Naive thymus-derived CD8-positive, alpha-beta T cell (primary cell): ENCODE data around the gene B2M. TPM values are rescaled to one million over a fixed set of nuclear protein-coding genes. Genes with fewer than 3 reads are reported as not detected.
"Not testable (repeated sequence)": the region's sequence is repeated elsewhere in the genome, so short reads cannot be mapped to it uniquely, and the experiment has no call there.

Experiments used
- ATAC-seq, 2 donors: fragments of 150-1000 bp; cut with Tn5 transposase in 1 of 2; sonication (Bioruptor Pico), chemical (Tn5 transposase) in 1 of 2; 1 replicate in 1 of 2; 2 replicates in 1 of 2; pipeline ENCODE4 v1.10.0; 2021; ENCODE audit warnings: mild to moderate bottlenecking in 2 of 2, moderate library complexity in 2 of 2
- POLR2A ChIA-PET: fragments of 350-600 bp; sonication (Branson Sonifier 250); formaldehyde crosslinking; loops from one replicate; lab custom pipeline; 2021; ENCODE audit warnings: antibody characterized with exemption; lab: Charles Lee
- DNase-seq, 10 donors: peaks; one replicate each; pipeline versions ENCODE4 v3.0.0 to v3.0.0-alpha.2; 2020 to 2022
- H3K27ac Mint-ChIP-seq, 10 donors: one replicate each; pipeline ENCODE4 v1.8.0; 2020 to 2022; ENCODE audit warnings: mild to moderate bottlenecking in 10 of 10, mixed read lengths in 10 of 10, moderate library complexity in 4 of 10, inconsistent platforms in 1 of 10
- H3K27me3 Mint-ChIP-seq, 5 donors: one replicate each; pipeline ENCODE4 v1.8.0; 2021 to 2022; ENCODE audit warnings: mixed read lengths in 5 of 5
- H3K36me3 Mint-ChIP-seq, 3 donors: one replicate each; pipeline ENCODE4 v1.8.0; 2020 to 2022; ENCODE audit warnings: mixed read lengths in 3 of 3, mild to moderate bottlenecking in 2 of 3, inconsistent platforms in 1 of 3
- H3K4me1 Mint-ChIP-seq, 4 donors: one replicate each; pipeline ENCODE4 v1.8.0; 2021 to 2022; ENCODE audit warnings: mixed read lengths in 4 of 4
- H3K4me3 Mint-ChIP-seq, 10 donors: one replicate each; pipeline ENCODE4 v1.8.0; 2020 to 2022; ENCODE audit warnings: mild to moderate bottlenecking in 10 of 10, mixed read lengths in 10 of 10, moderate library complexity in 6 of 10, inconsistent platforms in 1 of 10
- H3K9me3 Mint-ChIP-seq, 9 donors: one replicate each; pipeline ENCODE4 v1.8.0; 2020 to 2022; ENCODE audit warnings: mixed read lengths in 9 of 9, mild to moderate bottlenecking in 3 of 9, inconsistent platforms in 1 of 9, moderate library complexity in 1 of 9
- polyA plus RNA-seq, 3 donors: library from polyadenylated mRNA; unstranded; fragments of 300-500 nt; fragmentation: Illumina TruSeq; gene quantifications; one replicate each; pipeline ENCODE4 v1.2.3, GENCODE V29; 2021
- total RNA-seq, 8 experiments: library from RNA in 2 of 8; stranded (reverse) in 2 of 8; gene quantifications; one replicate each; pipeline ENCODE4 v1.2.3 and lab custom pipeline; 2021 to 2026

B2M gene
- total and polyA plus RNA-seq, 5 experiments from 2014 or later = 6,403 to 39,550 (median 25,152) TPM

DNA sequence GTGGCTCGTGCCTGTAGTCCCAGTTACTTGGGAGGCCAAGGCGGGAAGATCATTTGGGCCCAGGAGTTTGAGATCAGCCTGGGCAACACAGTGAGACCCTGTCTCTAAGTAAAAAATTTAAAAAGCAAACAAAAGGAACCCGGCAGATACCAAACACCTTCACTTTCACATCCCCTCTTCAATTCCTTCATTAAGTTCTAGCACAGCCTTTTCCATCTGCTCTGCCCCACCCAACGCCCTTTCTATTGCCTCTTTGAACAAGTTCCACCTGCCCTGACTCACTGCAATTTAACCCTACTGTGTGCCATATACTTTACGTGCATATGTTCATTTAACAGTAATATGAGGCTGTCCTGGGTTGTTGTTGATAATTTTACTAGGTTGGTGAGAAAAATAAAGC, 35.4 kb upstream of the B2M start:
- DNase-seq (no peak), ATAC-seq (no peak)
- POLR2A ChIA-PET = interaction anchor here (1.5 to 21.9 kb wide), 6 partner anchors 7 to 52 kb away, joined by 8 to 1569 read pairs (median 611); partner anchors contain the start of genes B2M, PATL2 and SPG11
- H3K4me3 Mint-ChIP-seq = peak overlapping the region; percentile 61 to 88 (median 82)
- H3K9me3 Mint-ChIP-seq = peaks cover 0 to 13% (median 2%) of the 10 kb centered on the region in 9 donors
- H3K36me3 Mint-ChIP-seq = peaks cover 0 to 17% (median 15%) of the 10 kb centered on the region in 3 donors
- H3K27me3 Mint-ChIP-seq = no peaks in the 10 kb centered on the region
- H3K27ac Mint-ChIP-seq = peak overlapping the region; percentile 91 to 99 (median 95)
- peaks cover 49 to 91% (median 89%) of the 10 kb centered on the region in 4 donors for H3K4me1 Mint-ChIP-seq

DNA sequence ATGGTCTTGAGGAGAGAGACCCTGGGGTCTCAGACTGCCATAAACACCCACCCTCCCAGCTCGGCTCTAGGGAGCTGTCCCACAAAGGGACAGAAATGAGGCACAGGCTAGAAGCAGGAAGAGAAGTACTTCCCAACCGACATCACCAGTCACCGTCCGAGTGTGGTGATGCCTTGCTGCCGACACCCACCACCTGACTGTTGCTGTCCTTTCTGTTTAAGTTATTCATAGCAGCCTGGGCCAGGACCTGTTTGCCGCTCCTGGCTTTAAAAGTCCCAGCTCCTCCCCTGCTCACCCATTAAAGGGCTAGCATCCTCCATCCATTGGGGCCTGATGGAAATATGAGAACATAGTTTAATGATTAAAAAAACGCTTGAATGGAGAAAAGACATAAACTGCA, 34.6 kb upstream of the B2M start:
- Mint-ChIP-seq H3K4me1 (peaks cover 55 to 91% (median 89%) of the 10 kb centered on the region in 4 donors), H3K36me3 (peaks cover 0 to 24% (median 15%) of the 10 kb centered on the region in 3 donors), H3K27me3 (no peaks in the 10 kb centered on the region), H3K4me3 (peak overlapping the region; percentile 61 to 88 (median 82)), H3K27ac (peak overlapping the region; percentile 91 to 99 (median 95)), H3K9me3 (peaks cover 0 to 20% (median 3%) of the 10 kb centered on the region in 9 donors)
- ATAC-seq (peak in 1 of 2 donors; percentile 23), DNase-seq (no peak)
- POLR2A ChIA-PET = interaction anchor here (0.5 to 21.9 kb wide), 11 partner anchors 8 to 517 kb away, joined by 3 to 707 read pairs (median 11); partner anchors contain the start of genes B2M, EIF3J, PATL2 and SPG11

DNA sequence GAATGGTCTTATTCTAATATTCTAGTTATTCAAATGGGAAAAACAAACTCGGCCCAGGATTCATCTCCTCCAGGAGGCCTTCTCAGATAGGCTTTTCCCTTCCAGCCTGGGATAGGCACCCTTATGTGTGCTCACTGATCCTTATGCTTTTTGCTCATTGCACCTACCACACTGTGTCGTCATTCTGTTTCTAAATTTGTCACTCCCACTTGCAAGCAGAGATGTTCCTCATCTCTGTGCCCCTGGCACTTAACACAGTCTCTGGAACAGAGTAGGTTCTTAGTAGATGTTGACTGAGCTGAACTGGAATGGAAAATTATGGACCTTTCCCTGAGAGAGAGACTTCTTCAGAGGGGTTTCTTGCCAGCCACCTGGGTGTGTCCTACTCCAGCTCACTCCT, 29.1 kb upstream of the B2M start:
- Mint-ChIP-seq H3K4me3 (peak overlapping the region; percentile 58 to 83 (median 72)), H3K36me3 (peaks cover 3 to 61% (median 23%) of the 10 kb centered on the region in 3 donors), H3K9me3 (peaks cover 5 to 56% (median 49%) of the 10 kb centered on the region in 9 donors), H3K27me3 (no peaks in the 10 kb centered on the region), H3K4me1 (peaks cover 44 to 95% (median 93%) of the 10 kb centered on the region in 4 donors), H3K27ac (peak overlapping the region; percentile 92 to 99 (median 96))
- ATAC-seq = no peak
- POLR2A ChIA-PET = interaction anchor here (0.5 to 21.9 kb wide), 8 partner anchors 8 to 55 kb away, joined by 3 to 707 read pairs (median 18); partner anchors contain the start of genes B2M, PATL2, SPG11 and TRIM69
- no peak for DNase-seq

DNA sequence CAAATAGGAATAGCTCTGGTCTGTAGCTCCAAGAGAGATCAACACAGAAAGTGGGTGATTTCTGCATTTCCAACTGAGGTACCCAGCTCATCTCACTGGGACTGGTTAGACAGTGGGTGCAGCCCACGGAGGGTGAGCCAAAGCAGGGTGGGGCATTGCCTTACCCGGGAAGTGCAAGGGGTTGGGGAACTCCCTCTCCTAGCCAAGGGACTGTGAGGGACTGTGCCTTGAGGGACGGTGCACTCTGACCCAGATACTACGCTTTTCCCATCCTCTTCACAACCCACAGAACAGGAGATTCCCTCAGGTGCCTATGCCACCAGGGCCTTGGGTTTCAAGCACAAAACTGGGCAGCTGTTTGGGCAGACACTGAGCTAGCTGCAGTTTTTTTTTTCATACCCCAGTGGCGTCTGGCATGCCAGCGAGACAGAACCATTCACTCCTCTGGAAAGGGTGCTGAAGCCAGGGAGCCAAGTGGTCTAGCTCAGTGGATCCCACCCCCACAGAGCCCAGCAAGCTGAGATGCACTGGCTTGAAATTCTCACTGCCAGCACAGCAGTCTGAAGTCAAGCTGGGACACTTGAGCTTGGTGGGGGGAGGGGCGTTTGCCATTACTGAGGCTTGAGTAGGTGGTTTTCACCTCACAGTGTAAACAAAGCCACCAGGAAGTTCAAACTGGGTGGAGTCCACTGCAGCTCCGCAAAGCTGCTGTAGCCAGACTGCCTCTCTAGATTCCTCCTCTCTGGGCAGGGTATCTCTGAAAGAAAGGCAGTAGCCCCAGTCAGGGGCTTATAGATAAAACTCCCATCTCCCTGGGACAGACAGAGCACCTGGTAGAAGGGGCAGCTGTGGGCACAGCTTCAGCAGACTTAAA, 28.3 kb upstream of the B2M start:
- not testable (repeated sequence) for H3K27me3 Mint-ChIP-seq
- POLR2A ChIA-PET = interaction anchor here (0.6 to 21.9 kb wide), 9 partner anchors 9 to 54 kb away, joined by 3 to 707 read pairs (median 14); partner anchors contain the start of genes B2M, PATL2, SPG11 and TRIM69
- Mint-ChIP-seq H3K27ac (peak overlapping the region; percentile 92 to 99 (median 96)), H3K9me3 (peaks cover 5 to 63% (median 55%) of the 10 kb centered on the region in 9 donors), H3K36me3 (peaks cover 6 to 67% (median 29%) of the 10 kb centered on the region in 3 donors), H3K4me1 (peaks cover 45 to 93% (median 92%) of the 10 kb centered on the region in 4 donors), H3K4me3 (peak overlapping the region; percentile 58 to 83 (median 72))
- DNase-seq = peak; percentile 39 to 93 (median 78)
- peak; percentile 66 to 75 for ATAC-seq

GRCh38 chr15:44689318-44689717, 22.0 kb upstream of the B2M start:
- Mint-ChIP-seq H3K9me3 (peaks cover 3 to 48% (median 27%) of the 10 kb centered on the region in 9 donors), H3K4me3 (peak overlapping the region in 5 of 10 donors; percentile 5 to 40 (median 24)), H3K27ac (peak overlapping the region in 7 of 10 donors; percentile 2 to 99 (median 66)), H3K4me1 (peaks cover 18 to 69% (median 59%) of the 10 kb centered on the region in 4 donors), H3K36me3 (peaks cover 5 to 43% (median 25%) of the 10 kb centered on the region in 3 donors)
- POLR2A ChIA-PET = interaction anchor here (1.5 to 21.9 kb wide), 4 partner anchors 9 to 24 kb away, joined by 5 to 707 read pairs (median 312); partner anchors contain the start of genes B2M, PATL2 and SPG11
- not testable (repeated sequence) for H3K27me3 Mint-ChIP-seq, ATAC-seq, DNase-seq

GRCh38 chr15:44690245-44690644, 21.1 kb upstream of the B2M start:
- ATAC-seq (peak; percentile 69 to 85), DNase-seq (peak in 3 of 10 donors; percentile 26 to 30 (median 30))
- Mint-ChIP-seq H3K9me3 (peaks cover 0 to 39% (median 23%) of the 10 kb centered on the region in 9 donors), H3K36me3 (peaks cover 5 to 35% (median 23%) of the 10 kb centered on the region in 3 donors), H3K4me1 (peaks cover 20 to 66% (median 58%) of the 10 kb centered on the region in 4 donors), H3K4me3 (peak overlapping the region in 4 of 10 donors; percentile 4 to 50 (median 29)), H3K27ac (peak overlapping the region in 7 of 10 donors; percentile 15 to 77 (median 58))
- H3K27me3 Mint-ChIP-seq = not testable (repeated sequence)
- POLR2A ChIA-PET = interaction anchor here (0.7 to 21.9 kb wide), 7 partner anchors 7 to 49 kb away, joined by 4 to 707 read pairs (median 10); partner anchors contain the start of genes B2M, PATL2 and SPG11

DNA sequence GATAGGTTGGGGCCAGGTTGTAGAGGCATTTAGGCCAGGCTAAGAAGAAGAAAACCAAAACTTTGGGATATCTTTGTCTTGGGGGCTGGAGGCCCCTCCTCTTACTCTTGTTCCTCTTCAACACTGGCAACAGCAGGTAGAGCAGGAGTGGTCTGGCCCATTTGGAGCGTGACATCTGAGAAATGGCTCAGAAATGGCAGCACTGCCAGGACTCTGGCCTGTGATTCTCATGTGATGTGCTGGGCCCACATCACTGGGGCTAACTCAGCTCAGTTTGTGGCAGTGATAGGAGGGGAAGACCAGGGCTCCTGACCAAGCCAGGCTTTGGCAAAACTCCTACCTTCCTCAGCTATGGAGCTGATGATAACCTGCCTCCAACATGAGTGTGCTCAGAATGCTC, 18.7 kb upstream of the B2M start:
- ATAC-seq = no peak
- Mint-ChIP-seq H3K4me1 (peaks cover 18 to 60% (median 51%) of the 10 kb centered on the region in 4 donors), H3K27me3 (no peaks in the 10 kb centered on the region), H3K36me3 (peaks cover 0 to 15% (median 8%) of the 10 kb centered on the region in 3 donors), H3K27ac (peak overlapping the region in 5 of 10 donors; percentile 19 to 73 (median 49)), H3K4me3 (no peak overlapping the region), H3K9me3 (peaks cover 0 to 17% (median 1%) of the 10 kb centered on the region in 9 donors)
- POLR2A ChIA-PET = interaction anchor here (0.6 to 21.9 kb wide), 7 partner anchors 8 to 100 kb away, joined by 3 to 707 read pairs (median 11); partner anchors contain the start of genes B2M, PATL2 and SPG11
- DNase-seq = no peak

GRCh38 chr15:44694416-44694815, 16.9 kb upstream of the B2M start:
- peaks cover 0 to 8% (median 5%) of the 10 kb centered on the region in 9 donors for H3K9me3 Mint-ChIP-seq
- peak overlapping the region in 2 of 10 donors; percentile 4 to 46 for H3K4me3 Mint-ChIP-seq
- POLR2A ChIA-PET = interaction anchor here (0.8 to 1.7 kb wide), 4 partner anchors 11 to 25 kb away, joined by 3 to 7 read pairs (median 4); partner anchors contain the start of gene PATL2
- H3K27me3 Mint-ChIP-seq = no peaks in the 10 kb centered on the region
- H3K4me1 Mint-ChIP-seq = peaks cover 18 to 49% (median 41%) of the 10 kb centered on the region in 4 donors
- no peak for DNase-seq
- peaks cover 0 to 6% (median 2%) of the 10 kb centered on the region in 3 donors for H3K36me3 Mint-ChIP-seq
- H3K27ac Mint-ChIP-seq = peak overlapping the region in 9 of 10 donors; percentile 27 to 89 (median 69)
- no peak for ATAC-seq

DNA sequence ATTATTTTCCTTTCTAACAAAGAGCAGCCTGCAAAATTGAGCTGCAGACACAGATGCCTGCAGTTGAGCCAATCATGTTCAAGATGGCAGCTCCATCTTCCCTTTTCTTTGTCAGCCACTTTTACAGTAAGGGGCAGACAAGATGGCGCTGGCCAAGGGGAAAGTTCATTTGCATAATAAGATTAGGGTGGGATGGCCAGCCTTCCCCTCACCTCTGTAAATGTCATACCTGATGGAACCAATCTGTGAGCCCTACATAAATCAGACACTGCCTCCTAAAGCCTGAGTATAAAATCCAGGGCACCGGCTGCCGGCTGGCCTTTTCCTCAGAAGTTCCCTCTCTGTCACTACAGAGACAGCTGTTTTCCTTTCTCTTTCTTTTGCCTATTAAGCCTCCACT, 16.0 kb upstream of the B2M start:
- H3K36me3 Mint-ChIP-seq = peaks cover 0 to 11% (median 1%) of the 10 kb centered on the region in 3 donors
- POLR2A ChIA-PET = interaction anchor here (0.8 to 4.8 kb wide), 7 partner anchors 10 to 32 kb away, joined by 3 to 34 read pairs (median 6); partner anchors contain the start of genes B2M, PATL2 and SPG11

GRCh38 chr15:44697014-44697413, 14.3 kb upstream of the B2M start:
- H3K27me3 Mint-ChIP-seq = no peaks in the 10 kb centered on the region
- H3K4me1 Mint-ChIP-seq = peaks cover 17 to 40% (median 36%) of the 10 kb centered on the region in 4 donors
- peak overlapping the region; percentile 3 to 88 (median 58) for H3K27ac Mint-ChIP-seq
- DNase-seq (no peak), ATAC-seq (no peak)
- POLR2A ChIA-PET = interaction anchor here (0.9 to 4.8 kb wide), 9 partner anchors 10 to 34 kb away, joined by 3 to 34 read pairs (median 4); partner anchors contain the start of genes B2M, PATL2 and SPG11
- H3K9me3 Mint-ChIP-seq = peaks cover 4 to 26% (median 14%) of the 10 kb centered on the region in 9 donors
- peaks cover 0 to 19% (median 5%) of the 10 kb centered on the region in 3 donors for H3K36me3 Mint-ChIP-seq
- H3K4me3 Mint-ChIP-seq = no peak overlapping the region

More for the DNA sequence above, 16.0 kb upstream of the B2M start:
- Mint-ChIP-seq H3K27me3 (no peaks in the 10 kb centered on the region), H3K27ac (peak overlapping the region in 8 of 10 donors; percentile 6 to 88 (median 60)), H3K4me1 (peaks cover 17 to 44% (median 39%) of the 10 kb centered on the region in 4 donors), H3K9me3 (peaks cover 0 to 12% (median 8%) of the 10 kb centered on the region in 9 donors), H3K4me3 (no peak overlapping the region)
- no peak for ATAC-seq
- DNase-seq = no peak

DNA sequence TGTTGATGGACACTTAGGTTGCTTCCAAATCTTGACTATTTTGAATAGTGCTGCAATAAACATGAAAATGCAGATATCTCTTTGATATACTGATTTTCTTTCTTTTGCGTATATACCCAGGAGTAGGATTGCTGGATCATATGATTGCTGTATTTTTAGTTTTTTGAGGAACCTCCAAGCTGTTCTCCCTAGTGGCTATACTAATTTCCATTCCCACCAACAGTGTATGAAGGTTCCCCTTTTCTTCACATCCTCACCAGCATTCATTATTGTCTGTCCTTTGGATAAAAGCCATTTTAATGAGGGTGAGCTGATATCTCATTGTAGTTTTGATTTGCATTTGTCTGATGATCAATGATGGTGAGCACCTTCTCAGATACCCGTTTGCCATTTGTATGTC, 12.7 kb upstream of the B2M start:
- POLR2A ChIA-PET = interaction anchor here (0.6 to 4.8 kb wide), 11 partner anchors 10 to 160 kb away, joined by 3 to 34 read pairs (median 4); partner anchors contain the start of genes B2M, PATL2 and SPG11
- no peak for DNase-seq
- Mint-ChIP-seq H3K27ac (peak overlapping the region in 4 of 10 donors; percentile 30 to 45 (median 34)), H3K9me3 (peaks cover 14 to 39% (median 25%) of the 10 kb centered on the region in 9 donors), H3K4me3 (no peak overlapping the region), H3K27me3 (no peaks in the 10 kb centered on the region), H3K36me3 (peaks cover 0 to 26% (median 12%) of the 10 kb centered on the region in 3 donors), H3K4me1 (peaks cover 17 to 34% (median 29%) of the 10 kb centered on the region in 4 donors)
- no peak for ATAC-seq
